GM20000 (cell line): Measurements from ENCODE around the gene KCNB1.

Experiments
- DNase-seq: peaks from one replicate; pipeline ENCODE4 v3.0.0; 2012; ENCODE audit warnings: low spot score
- TF ChIP-seq, protein P1 (sequence below): IDR thresholded peaks from 2 replicates; pipeline ENCODE4 v1.5.1; 2012; ENCODE audit warnings: mild to moderate bottlenecking, control low read depth; ENCODE audit errors: extremely low read depth, missing control alignments

KCNB1 gene

DNA sequence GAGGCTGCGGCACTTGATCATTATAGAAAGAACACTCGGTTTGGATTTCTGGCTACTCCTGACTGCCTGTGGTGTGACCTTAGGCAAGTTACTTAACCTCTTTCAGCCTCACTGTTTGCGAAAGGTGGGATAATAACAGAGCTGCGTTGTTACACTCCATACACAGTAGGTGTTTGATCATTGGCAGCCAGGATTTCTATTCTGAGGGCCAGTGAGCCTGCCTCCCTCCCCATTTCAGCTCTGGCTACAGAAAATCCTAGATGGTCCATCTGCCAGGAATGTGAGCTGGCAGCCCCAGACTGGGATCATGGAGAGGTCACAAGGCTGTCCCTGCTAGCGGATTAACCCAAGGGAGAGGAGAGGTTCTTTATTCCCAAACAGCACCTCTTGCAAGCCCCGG is 2.7 kb downstream of the KCNB1 start:
- TF ChIP-seq, protein P1, sequence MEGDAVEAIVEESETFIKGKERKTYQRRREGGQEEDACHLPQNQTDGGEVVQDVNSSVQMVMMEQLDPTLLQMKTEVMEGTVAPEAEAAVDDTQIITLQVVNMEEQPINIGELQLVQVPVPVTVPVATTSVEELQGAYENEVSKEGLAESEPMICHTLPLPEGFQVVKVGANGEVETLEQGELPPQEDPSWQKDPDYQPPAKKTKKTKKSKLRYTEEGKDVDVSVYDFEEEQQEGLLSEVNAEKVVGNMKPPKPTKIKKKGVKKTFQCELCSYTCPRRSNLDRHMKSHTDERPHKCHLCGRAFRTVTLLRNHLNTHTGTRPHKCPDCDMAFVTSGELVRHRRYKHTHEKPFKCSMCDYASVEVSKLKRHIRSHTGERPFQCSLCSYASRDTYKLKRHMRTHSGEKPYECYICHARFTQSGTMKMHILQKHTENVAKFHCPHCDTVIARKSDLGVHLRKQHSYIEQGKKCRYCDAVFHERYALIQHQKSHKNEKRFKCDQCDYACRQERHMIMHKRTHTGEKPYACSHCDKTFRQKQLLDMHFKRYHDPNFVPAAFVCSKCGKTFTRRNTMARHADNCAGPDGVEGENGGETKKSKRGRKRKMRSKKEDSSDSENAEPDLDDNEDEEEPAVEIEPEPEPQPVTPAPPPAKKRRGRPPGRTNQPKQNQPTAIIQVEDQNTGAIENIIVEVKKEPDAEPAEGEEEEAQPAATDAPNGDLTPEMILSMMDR = no peak
- no peak for DNase-seq

DNA sequence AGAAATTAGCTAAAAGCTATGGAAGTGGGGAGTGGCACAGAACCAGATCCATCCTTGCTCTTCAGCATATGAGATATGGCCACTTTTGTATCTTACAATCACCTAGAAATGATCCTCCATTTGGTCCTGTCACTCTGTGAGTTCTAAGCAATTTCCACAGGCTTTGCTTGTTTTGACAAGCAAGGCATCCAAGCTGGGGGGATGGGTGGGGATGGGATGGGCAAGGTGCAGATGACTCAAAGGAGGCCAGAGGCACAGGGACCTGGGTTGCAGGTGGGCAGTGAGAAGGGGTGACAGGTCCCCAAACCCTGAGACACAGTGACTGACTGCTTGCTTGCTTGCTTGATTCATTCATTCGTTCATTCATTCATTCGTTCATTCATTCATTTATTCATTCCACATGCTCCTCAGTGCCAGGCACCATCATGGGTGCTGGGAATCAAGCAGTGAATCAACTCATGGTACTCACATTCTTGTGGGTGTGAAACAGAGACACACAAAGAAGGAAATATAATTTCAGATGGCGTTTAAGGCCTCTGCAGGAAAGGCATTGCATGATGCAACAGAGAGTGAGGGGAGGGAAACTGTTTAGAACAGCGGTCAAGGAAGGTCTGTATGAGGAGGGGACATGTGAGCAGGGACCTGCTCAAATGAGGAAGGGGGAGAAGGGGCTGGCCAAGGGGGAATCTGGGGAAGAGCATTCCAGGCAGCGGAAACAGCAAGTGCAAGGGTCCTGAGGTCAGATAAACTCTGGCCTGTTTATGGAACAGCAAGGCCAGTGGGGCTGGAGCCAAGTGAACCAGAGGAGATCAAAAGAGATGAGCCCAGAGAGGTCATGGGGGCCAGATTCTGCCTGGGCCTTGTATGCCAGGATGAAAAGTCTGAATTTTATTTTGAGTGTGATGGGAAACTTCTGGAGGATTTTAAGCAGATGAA is 3.4 kb downstream of the KCNB1 start:
- no peak for DNase-seq
- TF ChIP-seq, protein P1 = no peak

DNA sequence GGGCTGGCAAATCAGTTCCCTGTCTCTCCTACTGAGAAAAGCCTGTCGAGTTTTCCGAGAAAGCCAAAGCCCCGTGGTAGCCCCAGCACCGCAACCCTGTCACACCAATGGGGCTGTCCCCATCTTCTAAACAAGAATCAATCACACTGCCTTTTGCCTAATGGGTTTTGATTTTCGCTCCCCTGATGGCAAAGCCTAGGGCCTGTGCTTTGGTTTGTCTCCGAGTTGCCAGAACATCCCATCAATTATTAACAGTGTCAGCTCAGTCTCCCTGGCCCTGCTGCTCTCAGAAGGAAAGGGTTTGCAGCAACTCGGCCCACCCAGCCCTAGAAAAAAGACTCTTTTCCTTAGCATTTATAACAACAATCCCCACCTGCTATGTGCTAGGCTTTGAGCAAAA is 4.2 kb downstream of the KCNB1 start:
- TF ChIP-seq, protein P1 = no peak
- DNase-seq = no peak

DNA sequence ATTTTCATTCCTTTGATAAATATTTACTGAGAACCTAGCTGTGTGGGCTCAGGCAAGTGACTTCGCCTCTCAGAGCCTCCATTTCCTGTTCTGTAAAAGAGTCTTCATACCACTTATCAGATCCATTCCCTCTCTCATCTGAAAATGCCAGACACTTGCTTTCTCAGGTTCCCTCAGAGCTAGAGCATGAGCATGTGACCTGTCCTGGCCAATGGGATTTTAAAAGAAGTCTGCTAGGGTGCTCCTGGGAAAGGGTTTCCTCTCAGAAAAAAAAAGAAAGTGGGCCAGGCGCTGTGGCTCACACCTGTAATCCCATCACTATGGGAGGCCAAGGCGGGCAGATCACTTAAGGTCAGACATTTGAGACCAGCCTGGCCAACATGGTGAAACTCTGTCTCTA is 5.3 kb downstream of the KCNB1 start:
- no peak for DNase-seq
- TF ChIP-seq, protein P1 = no peak

DNA sequence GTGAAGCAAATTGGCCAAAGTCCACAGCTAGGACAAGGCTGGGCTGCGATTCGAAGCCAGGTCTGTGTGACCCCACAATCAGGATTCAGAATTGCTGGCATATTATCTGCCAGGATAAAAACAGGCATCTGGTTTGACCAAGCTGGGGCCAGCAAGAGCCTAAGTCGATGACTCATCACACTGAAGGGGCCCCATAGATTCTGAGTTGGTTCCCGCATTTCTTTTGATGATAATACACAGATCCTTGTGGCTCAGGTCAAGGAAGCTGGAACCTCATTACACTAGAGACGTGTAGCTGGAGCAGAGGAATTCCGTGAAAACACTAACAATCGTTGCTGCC is 6.5 kb downstream of the KCNB1 start:
- TF ChIP-seq, protein P1 = no peak

DNA sequence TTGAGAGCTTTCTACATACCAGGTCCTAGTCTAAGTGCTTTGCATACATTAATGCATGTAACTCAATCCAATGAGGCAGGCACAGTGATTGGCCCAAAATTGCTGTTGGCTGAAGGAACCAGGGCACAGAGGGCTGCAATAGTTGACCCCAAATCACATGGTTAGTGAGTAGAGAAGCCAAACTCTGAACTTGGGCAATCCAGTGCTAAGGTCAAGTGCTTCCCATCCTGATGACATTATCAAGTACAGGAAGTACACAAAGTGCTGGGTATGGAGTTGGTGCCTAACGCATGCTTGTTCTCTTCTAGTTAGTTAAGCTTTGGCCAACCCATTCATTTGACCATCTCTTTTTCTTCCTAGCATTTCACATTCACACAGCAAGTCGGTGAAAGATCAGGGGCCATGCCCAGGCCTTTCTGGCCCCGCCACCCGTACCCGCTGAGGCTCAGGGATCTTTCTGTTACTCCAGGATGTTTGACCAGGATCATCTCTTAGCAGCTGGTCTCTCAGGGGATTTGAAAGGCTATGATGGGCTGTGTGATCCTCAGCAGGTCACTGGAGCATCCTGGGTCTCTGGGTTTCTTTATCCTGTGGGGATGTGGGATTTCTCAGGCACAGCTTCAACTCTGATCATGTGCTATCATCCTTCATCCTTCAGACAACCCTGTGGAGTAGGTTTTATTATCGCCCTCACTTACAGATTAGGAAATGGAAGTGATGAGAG is 7.0 kb downstream of the KCNB1 start:
- TF ChIP-seq, protein P1 = no peak
- DNase-seq = no peak

More for the DNA sequence above, 6.5 kb downstream of the KCNB1 start:
- no peak for DNase-seq

DNA sequence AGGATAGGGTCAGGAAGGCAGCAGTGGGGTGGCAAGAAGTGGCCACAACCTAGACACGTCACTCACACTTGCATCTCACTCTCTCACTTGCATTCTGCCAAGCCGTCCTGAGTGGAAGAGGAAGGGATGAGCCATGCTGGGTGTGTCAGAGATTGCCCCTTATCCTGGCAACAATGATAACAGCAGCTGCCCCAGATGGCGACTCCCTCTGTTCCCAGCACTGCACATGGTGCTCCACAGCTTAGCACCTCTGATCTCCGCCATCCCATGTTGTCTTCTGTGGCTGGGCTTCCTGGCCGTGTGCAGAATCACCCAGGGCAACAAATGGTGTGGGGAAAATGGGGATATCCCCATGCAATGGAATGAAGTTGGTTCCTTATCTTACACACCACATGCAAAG is 11.1 kb downstream of the KCNB1 start:
- DNase-seq = no peak
- TF ChIP-seq, protein P1 = no peak
